Activated CD4-positive, alpha-beta T cell treated with anti-CD3 and anti-CD28 coated beads, Interleukin-2, amount 50 U/mL, for 4 hours (primary cell): ENCODE data around the gene PRDM15.

Experiments used
- DNase-seq, 2 experiments: peaks; one replicate each; pipeline ENCODE4 v3.0.0-alpha.2; 2020

The PRDM15 gene

GRCh38 chr21:41837756-41838297 is 41.3 kb downstream of the PRDM15 start:
- no peak for DNase-seq

GRCh38 chr21:41836166-41837015 is 42.8 kb downstream of the PRDM15 start:
- no peak for DNase-seq

DNA sequence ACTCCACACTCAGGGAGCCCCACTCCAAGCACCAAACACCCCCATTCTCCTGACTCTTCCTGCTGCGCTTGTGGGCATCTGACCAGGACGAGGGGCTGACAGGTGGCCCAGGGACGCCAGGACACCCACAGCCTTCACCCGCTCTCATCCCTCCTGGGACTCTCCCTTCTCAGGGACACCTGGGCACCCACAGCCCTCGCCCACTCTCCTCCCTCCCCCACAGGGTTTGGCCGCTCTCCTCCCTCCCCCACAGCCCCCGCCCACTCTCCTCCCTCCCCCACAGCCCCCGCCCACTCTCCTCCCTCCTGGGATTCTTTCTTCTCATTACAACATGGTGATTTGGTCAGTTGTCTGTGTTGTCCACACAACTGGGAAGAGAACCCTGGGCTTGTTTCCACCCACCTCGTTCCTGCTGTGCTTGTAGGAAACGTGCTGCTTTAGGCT is 43.4 kb downstream of the PRDM15 start:
- no peak for DNase-seq

DNA sequence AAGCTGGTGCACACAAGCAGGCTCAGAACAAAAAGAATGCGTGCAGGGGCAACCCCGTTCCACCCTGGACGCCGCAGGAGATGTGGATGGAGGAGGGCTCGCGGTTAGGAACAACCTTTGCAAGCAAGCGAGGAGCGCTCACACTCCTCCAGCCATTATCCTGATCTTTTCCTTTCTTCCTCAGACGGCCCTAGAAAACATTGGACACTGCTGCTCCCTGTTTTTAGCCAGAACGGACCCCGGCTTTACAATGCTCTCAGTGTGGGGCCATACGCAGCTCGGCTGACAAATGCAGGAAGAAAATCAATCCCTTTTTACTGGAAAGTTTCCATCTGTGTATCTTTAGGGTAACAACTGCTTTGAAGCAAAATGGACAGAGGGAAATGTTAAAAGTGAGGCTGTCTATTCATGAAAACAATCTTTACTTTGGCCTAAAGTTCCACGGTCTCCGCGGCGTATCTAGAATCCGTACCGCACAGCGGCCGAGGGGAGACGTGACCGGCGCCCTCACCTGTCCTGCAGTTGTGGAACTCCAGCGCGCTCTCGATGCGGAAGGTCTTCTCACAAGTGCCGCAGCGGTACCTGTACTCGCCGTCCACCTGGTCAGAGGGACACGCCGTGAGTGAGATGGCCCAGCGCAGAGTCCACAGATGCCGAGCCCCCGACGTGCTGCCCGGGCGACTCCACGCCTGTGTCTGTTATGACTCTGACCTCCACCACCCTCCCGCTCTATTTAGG is 44.0 kb downstream of the PRDM15 start:
- no peak for DNase-seq

- no peak for DNase-seq
These were observed 44.8 kb downstream of the PRDM15 start for GRCh38 chr21:41834252-41834925.

- no peak for DNase-seq
These were observed 45.5 kb downstream of the PRDM15 start for GRCh38 chr21:41833497-41834115.

DNA sequence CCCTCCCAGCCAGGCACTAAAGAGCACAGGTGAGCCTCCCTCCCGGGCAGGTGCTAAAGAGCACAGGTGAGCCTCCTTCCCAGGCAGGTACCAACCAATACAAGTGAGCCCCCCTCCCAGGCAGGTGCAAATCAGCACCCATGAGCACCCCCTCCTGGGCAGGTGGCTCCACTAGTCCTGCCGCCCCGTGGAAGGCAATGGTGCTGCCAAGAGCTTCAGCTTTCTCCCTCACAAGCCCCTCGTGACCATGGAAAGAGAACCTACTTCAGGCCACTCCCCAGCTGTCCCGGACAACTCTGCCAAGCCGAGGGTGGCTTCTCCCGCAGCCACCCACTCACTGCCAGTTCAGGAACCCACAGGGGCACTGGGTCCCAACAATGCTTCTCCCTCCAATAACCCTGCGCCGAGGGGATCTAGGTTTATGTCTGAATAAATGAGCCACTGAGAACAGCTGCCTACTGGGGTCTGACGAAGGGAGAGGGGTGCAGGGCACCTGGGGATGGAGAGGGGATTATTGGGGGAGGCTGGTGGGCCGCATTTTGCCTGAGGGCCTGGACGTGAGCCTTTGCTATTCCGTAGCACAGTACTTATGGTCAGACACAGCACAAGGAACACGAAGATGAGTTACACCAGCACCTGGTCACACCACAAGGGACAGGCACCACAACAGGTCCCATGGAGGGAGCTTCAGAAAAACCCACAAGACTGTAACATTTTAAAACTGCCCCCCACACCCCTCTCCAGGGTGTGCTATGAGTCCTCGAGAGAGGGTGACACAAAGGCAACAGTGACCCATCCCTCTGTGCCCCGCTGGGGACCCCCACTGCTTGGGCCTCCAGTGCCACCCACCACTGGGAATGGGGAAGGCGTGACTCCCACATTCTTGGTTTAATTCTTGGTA is 46.3 kb downstream of the PRDM15 start:
- no peak for DNase-seq

DNA sequence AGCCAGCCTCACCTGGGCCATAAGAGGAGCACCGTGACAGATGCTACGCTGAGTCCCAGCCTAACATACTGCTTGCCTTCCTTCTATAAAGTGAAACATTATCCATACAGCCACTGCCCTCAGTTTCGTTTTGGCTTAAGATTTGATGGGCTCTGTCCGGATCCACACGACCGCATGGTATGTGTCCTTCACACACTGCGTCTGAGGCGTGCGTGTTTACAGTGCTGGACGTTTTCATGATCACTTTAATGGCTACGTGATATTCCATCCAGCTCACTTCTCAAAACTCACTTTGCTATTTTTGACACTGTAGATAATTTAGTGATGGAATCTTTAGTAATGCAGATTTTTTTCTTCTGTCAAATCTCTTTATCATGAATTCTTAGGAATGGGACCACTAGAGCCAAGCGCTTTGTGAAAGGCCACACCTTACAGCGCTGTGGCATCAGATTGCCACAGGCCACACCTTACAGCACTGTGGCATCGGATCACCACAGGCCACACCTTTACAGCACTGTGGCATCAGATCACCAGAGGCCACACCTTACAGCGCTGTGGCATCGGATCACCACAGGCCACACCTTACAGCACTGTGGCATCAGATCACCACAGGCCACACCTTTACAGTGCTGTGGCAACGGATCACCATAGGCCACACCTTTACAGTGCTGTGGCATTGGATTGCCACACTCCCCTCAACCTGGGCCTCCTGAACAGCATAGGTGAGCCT is 47.1 kb downstream of the PRDM15 start:
- DNase-seq, result no peak

DNA sequence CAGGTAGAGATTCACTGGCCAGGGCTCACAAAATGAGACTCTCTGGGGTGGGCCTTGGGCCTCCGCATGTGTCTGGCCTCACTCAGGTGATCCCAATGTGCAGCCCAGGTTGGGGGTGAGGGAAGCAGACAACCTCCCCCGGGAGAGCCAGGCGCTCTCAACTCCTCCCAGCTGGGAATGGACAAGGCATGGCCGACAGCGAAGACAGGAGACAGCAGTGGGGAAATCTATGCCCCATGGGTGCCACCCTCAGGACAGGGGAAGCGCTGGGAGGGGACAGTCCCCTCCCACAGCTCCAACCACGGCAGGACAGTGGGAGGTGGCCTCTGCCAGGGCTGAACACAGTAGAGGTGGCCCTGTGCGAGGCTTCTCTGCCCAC is 47.7 kb downstream of the PRDM15 start:
- no peak for DNase-seq

DNA sequence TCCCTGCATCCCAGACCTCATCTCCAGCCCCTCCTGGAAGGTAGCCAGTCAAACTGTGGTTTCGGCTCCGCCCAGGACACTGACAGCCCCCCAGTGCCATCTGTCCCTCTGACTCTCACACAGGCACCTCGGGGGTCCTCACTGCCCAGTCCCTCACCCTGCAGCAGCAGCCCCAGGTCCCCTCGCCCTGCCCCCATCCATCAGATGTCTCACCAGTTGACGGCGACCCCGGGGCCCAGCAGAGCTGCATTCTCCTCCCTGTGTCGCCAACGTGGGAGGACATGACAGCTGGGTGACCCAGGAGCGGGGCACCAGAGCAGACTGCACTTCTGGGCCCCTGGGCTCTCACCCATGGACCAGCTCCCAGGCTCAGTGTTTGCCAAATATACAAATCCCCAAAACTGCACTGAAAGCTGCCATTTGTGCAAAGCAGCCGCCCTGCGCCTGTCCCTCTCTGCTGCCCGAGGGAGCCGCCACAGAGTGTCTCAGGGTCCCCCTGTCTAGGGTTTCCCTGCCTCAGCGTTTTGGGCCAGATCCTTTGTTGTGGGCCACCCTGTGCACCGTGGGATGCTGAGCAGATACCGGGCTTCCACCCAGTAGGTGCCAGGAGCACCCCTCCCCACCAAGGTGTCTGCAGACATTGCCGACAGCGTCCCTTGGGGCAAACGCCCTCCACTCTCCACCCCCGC is 48.2 kb downstream of the PRDM15 start:
- DNase-seq, result no peak

DNA sequence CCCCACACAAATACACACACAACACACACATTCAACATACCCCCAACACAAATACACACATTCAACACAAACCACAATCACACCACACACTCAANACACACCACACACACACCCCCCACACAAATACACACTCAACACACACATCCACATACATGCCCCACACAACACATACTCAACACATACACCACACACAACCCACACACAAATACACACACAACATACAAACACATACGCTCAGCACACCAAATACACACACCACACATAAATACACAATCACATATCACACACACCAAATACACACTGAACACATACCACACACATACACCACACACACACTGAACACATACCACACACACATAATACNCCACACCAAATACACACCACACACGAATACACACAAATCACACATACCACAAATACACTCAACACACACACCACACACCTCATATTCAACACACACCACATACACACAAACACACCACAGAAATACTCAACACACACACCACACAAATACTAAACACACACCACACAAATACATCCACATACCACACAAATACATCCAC is 48.9 kb downstream of the PRDM15 start:
- no peak for DNase-seq

DNA sequence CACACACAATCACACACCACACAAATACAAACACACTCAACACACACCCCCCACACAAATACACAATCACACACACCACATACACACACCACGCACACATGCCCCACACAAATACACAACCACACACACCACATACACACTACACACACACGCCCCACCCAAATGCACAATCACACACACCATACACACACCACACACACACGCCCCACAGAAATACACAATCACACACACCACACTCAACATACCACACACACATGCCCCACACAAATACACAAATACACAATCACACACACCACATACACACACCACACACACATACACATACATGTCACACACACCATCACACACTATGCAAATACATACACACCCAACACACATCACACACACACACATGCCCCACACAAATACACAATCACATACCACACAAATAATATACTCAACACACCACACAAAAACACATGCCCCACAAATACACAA is 50.2 kb downstream of the PRDM15 start:
- no peak for DNase-seq

- no peak for DNase-seq
These were observed 50.9 kb downstream of the PRDM15 start for GRCh38 chr21:41827951-41828883.

- DNase-seq, result no peak
These were observed 53.3 kb downstream of the PRDM15 start for GRCh38 chr21:41825881-41826280.

- no peak for DNase-seq
These were observed 53.9 kb downstream of the PRDM15 start for GRCh38 chr21:41825216-41825615.

- DNase-seq, result no peak
These were observed 54.5 kb downstream of the PRDM15 start for GRCh38 chr21:41824466-41825207.

DNA sequence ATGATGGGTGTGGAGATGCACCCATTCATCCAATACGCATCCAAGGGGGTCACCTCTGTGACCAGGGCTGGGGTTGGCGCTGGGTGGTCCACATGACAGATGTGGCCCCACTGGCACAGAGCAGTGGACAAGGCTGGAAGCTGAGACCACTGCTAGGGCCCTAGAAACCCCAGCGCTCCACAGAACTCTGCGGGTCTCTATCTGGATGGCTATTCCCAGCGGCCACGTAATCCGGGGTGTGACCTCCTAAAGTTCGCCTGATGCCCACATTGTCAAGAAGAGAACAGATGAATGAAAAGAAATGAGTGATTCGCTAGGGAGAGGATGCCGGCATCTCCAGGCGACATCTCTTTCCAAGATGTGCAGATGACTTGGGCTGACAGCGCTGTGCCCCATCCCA is 55.2 kb downstream of the PRDM15 start:
- DNase-seq, result no peak

DNA sequence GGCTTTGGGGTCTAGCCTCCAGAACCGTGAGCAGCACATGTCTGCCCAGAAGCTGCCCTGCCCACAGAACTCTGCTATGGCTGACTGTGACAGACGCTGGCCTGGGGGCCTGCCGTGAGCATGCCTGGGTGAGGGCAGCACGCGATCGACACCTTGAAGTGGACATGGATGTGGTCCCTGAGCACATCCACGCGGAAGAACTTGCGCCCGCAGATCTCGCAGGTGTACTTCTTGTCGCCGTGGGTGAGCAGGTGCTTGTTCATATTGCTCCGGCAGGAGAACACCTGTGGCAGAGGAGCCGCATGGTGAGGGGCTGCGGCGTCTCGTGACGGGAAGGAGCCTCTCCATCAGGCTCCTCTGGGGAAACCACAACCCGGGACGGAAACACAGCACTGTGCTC is 56.0 kb downstream of the PRDM15 start:
- DNase-seq, result no peak
